ENCODE data around the gene STMN3. TPM values are rescaled to one million over a fixed set of nuclear protein-coding genes. Genes with fewer than 3 reads are reported as not detected.
"Not testable (repeated sequence)": the region's sequence is repeated elsewhere in the genome, so short reads cannot be mapped to it uniquely, and the experiment has no call there.

STMN3 gene
- total and polyA plus RNA-seq, 8 donors, result 4.4 to 37.8 (median 9.7) TPM

- intact Hi-C loops (cut with DNase I), result no loop called here
- FAIRE-seq, result no peak
- Histone ChIP-seq H3K27me3 (no peaks in the 10 kb centered on the region), H3K4me1 (no peaks in the 10 kb centered on the region), H3K9me3 (no peaks in the 10 kb centered on the region), H3K27ac (no peak overlapping the region), H3K36me3 (no peaks in the 10 kb centered on the region), H3K4me3 (no peak overlapping the region)
- ATAC-seq, result no peak
- no peak for DNase-seq
- WGBS, 2 donors, result 70 to 73% methylated on average over 15 of the region's 15 CpGs
- no peak for TF ChIP-seq CTCF (IDR thresholded peaks at IDR 0.05)
These were observed 13.9 kb downstream of the STMN3 start for GRCh38 chr20:63639093-63639975.

- FAIRE-seq, result no peak
- no peak overlapping the region for H3K4me3 ChIP-seq
- ATAC-seq, result no peak
- H3K27ac ChIP-seq, result no peak overlapping the region
- WGBS, 2 donors, result 66 to 71% methylated on average over 19 of the region's 19 CpGs
- DNase-seq, result no peak
- H3K4me1 ChIP-seq, result no peaks in the 10 kb centered on the region
- no peaks in the 10 kb centered on the region for H3K9me3 ChIP-seq
- no peak for TF ChIP-seq CTCF (IDR thresholded peaks at IDR 0.05)
- H3K27me3 ChIP-seq, result no peaks in the 10 kb centered on the region
- intact Hi-C loops (cut with DNase I), result no loop called here
- no peaks in the 10 kb centered on the region for H3K36me3 ChIP-seq
These were observed 16.2 kb downstream of the STMN3 start for GRCh38 chr20:63636752-63637628.

GRCh38 chr20:63635431-63636141, 17.6 kb downstream of the STMN3 start:
- Histone ChIP-seq H3K27ac (peak overlapping the region in 2 of 4 donors; percentile 12 to 46), H3K36me3 (no peaks in the 10 kb centered on the region), H3K4me1 (no peaks in the 10 kb centered on the region), H3K9me3 (no peaks in the 10 kb centered on the region), H3K4me3 (no peak overlapping the region), H3K27me3 (no peaks in the 10 kb centered on the region)
- no peak for TF ChIP-seq CTCF (IDR thresholded peaks at IDR 0.05)
- intact Hi-C loops (cut with DNase I), result no loop called here
- DNase-seq (no peak), FAIRE-seq (no peak), ATAC-seq (peak in 3 of 4 donors; percentile 13 to 59 (median 35))
- 70 to 80% methylated on average over 15 of the region's 15 CpGs for WGBS, 2 donors

- no peak for TF ChIP-seq CTCF (IDR thresholded peaks at IDR 0.05)
- Histone ChIP-seq H3K27ac (no peak overlapping the region), H3K9me3 (no peaks in the 10 kb centered on the region), H3K36me3 (no peaks in the 10 kb centered on the region), H3K4me3 (no peak overlapping the region), H3K27me3 (no peaks in the 10 kb centered on the region), H3K4me1 (peaks cover 0 to 2% (median under 1%) of the 10 kb centered on the region in 3 donors)
- FAIRE-seq (no peak), ATAC-seq (no peak), DNase-seq (no peak)
- WGBS, 2 donors, result 66 to 71% methylated on average over 9 of the region's 9 CpGs
- intact Hi-C loops (cut with DNase I), result no loop called here
These were observed 19.5 kb downstream of the STMN3 start for GRCh38 chr20:63633732-63634131.

- H3K27ac ChIP-seq; intact Hi-C loops (cut with DNase I); H3K9me3 ChIP-seq; FAIRE-seq; H3K4me3 ChIP-seq; H3K27me3 ChIP-seq; ATAC-seq; H3K4me1 ChIP-seq; H3K36me3 ChIP-seq: not testable (repeated sequence)
- 48 to 50% methylated on average over 10 of the region's 10 CpGs for WGBS, 2 donors
- peak in 3 of 6 donors; percentile 9 to 16 (median 13) for DNase-seq
These were observed 21.8 kb downstream of the STMN3 start for GRCh38 chr20:63631426-63631825.

- FAIRE-seq; H3K4me3 ChIP-seq; H3K27me3 ChIP-seq; intact Hi-C loops (cut with DNase I); H3K9me3 ChIP-seq; ATAC-seq; H3K27ac ChIP-seq; H3K4me1 ChIP-seq; H3K36me3 ChIP-seq: not testable (repeated sequence)
- peak in 3 of 6 donors; percentile 2 to 8 (median 7) for DNase-seq
- WGBS, 2 donors, result 87 to 94% methylated on average over 6 of the region's 6 CpGs
These were observed 22.3 kb downstream of the STMN3 start for GRCh38 chr20:63630956-63631355.
